RWPE2 (cell line): ENCODE data around the gene GAS2L1.
A peak's percentile ranks its signal among the peaks of the same experiment; 100 is the strongest.
"Not testable (repeated sequence)": the region's sequence is repeated elsewhere in the genome, so short reads cannot be mapped to it uniquely, and the experiment has no call there.

ENCODE experiments used
- ATAC-seq: fragments of 200-7000 bp; cut with Tn5 transposase; 3 replicates; pipeline ENCODE4 v1.9.1; 2021; ENCODE audit warnings: low read depth
- DNase-seq: peaks from one replicate; pipeline ENCODE4 v3.0.0-alpha.2; 2020; ENCODE audit warnings: low spot score
- H3K27ac ChIP-seq: fragments of 450-650 bp; 2 replicates; pipeline ENCODE4 v1.5.1; 2017; ENCODE audit warnings: mild to moderate bottlenecking; ENCODE audit not compliant: poor library complexity, severe bottlenecking
- H3K27me3 ChIP-seq: fragments of 250-450 bp; sonication (Bioruptor Pico); 2 replicates; pipeline ENCODE4 v1.5.1; 2021; ENCODE audit warnings: mild to moderate bottlenecking, moderate library complexity; ENCODE audit not compliant: insufficient read depth, poor library complexity, severe bottlenecking
- H3K36me3 ChIP-seq: fragments of 250-450 bp; sonication (Bioruptor Pico); 2 replicates; pipeline ENCODE4 v1.5.1; 2020; ENCODE audit warnings: low read depth, mild to moderate bottlenecking, moderate library complexity
- H3K4me1 ChIP-seq: fragments of 250-450 bp; sonication (Bioruptor Pico); 2 replicates; pipeline ENCODE4 v1.5.1; 2021; ENCODE audit warnings: mild to moderate bottlenecking, moderate library complexity; ENCODE audit not compliant: insufficient read depth, poor library complexity, severe bottlenecking
- H3K4me3 ChIP-seq: fragments of 250-450 bp; sonication (Bioruptor Pico); 2 replicates; pipeline ENCODE4 v1.5.1; 2021; ENCODE audit warnings: mild to moderate bottlenecking, moderate library complexity; ENCODE audit not compliant: severe bottlenecking
- H3K9me3 ChIP-seq: fragments of 250-450 bp; sonication (Bioruptor Pico); 2 replicates; pipeline ENCODE4 v1.5.1; 2021; ENCODE audit warnings: mild to moderate bottlenecking, moderate library complexity; ENCODE audit not compliant: severe bottlenecking
- CTCF ChIP-seq: fragments of 450-650 bp; IDR thresholded peaks from one replicate; pipeline ENCODE4 v1.5.1; 2017; ENCODE audit warnings: mild to moderate bottlenecking, moderate library complexity; ENCODE audit not compliant: poor library complexity, severe bottlenecking

The GAS2L1 gene

GRCh38 chr22:29342177-29342576 lies 35.7 kb downstream of the GAS2L1 start:
- peaks cover 28% of the 10 kb centered on the region for H3K4me1 ChIP-seq
- H3K36me3 ChIP-seq, result peaks cover 51% of the 10 kb centered on the region
- no peak overlapping the region for H3K4me3 ChIP-seq
- no peak for DNase-seq
- no peaks in the 10 kb centered on the region for H3K27me3 ChIP-seq
- H3K9me3 ChIP-seq, result no peaks in the 10 kb centered on the region
- TF ChIP-seq CTCF, result no peak
- H3K27ac ChIP-seq, result no peak overlapping the region
- ATAC-seq, result no peak

GRCh38 chr22:29342577-29343312 lies 36.3 kb downstream of the GAS2L1 start:
- Histone ChIP-seq H3K36me3 (peaks cover 56% of the 10 kb centered on the region), H3K27ac (peak overlapping the region; percentile 51), H3K9me3 (no peaks in the 10 kb centered on the region), H3K4me1 (peaks cover 28% of the 10 kb centered on the region), H3K4me3 (no peak overlapping the region), H3K27me3 (no peaks in the 10 kb centered on the region)
- no peak for DNase-seq
- ATAC-seq, result peak; percentile 21
- no peak for TF ChIP-seq CTCF

GRCh38 chr22:29343313-29343805 lies 36.9 kb downstream of the GAS2L1 start:
- H3K9me3 ChIP-seq, result no peaks in the 10 kb centered on the region
- no peaks in the 10 kb centered on the region for H3K27me3 ChIP-seq
- H3K27ac ChIP-seq, result peak overlapping the region; percentile 51
- DNase-seq (no peak), ATAC-seq (peak; percentile 18)
- H3K4me1 ChIP-seq, result peaks cover 28% of the 10 kb centered on the region
- peaks cover 56% of the 10 kb centered on the region for H3K36me3 ChIP-seq
- no peak for TF ChIP-seq CTCF
- H3K4me3 ChIP-seq, result no peak overlapping the region

GRCh38 chr22:29344137-29344536 lies 37.7 kb downstream of the GAS2L1 start:
- Histone ChIP-seq H3K4me1 (peaks cover 33% of the 10 kb centered on the region), H3K27me3 (no peaks in the 10 kb centered on the region), H3K9me3 (no peaks in the 10 kb centered on the region), H3K36me3 (peaks cover 53% of the 10 kb centered on the region), H3K4me3 (no peak overlapping the region), H3K27ac (peak overlapping the region; percentile 51)
- no peak for DNase-seq
- ATAC-seq, result peak; percentile 73
- no peak for TF ChIP-seq CTCF

- Histone ChIP-seq H3K36me3 (peaks cover 52% of the 10 kb centered on the region), H3K4me1 (peaks cover 29% of the 10 kb centered on the region), H3K27ac (peak overlapping the region; percentile 51)
- ATAC-seq, H3K4me3 ChIP-seq, DNase-seq, H3K9me3 ChIP-seq, H3K27me3 ChIP-seq: not testable (repeated sequence)
Observed at GRCh38 chr22:29344889-29345288, 38.4 kb downstream of the GAS2L1 start.
